Stimulated activated naive CD8-positive, alpha-beta T cell treated with anti-CD3 and anti-CD28 coated beads, Interleukin-15, Interleukin-2, amounts not matched to agents 100 ng/mL and 50 ng/mL, for 24 hours (primary cell): ENCODE results near the gene CORIN.

Source experiments
- H3K27ac Mint-ChIP-seq: one replicate; pipeline ENCODE4 v1.8.0; 2021; ENCODE audit warnings: mild to moderate bottlenecking, mixed read lengths
- H3K27me3 Mint-ChIP-seq: one replicate; pipeline ENCODE4 v1.8.0; 2021; ENCODE audit warnings: mixed read lengths
- H3K36me3 Mint-ChIP-seq: one replicate; pipeline ENCODE4 v1.8.0; 2021; ENCODE audit warnings: low read depth, mixed read lengths
- H3K4me1 Mint-ChIP-seq: one replicate; pipeline ENCODE4 v1.8.0; 2021; ENCODE audit warnings: low read depth, mixed read lengths
- H3K4me3 Mint-ChIP-seq: one replicate; pipeline ENCODE4 v1.8.0; 2021; ENCODE audit warnings: mild to moderate bottlenecking, mixed read lengths
- H3K9me3 Mint-ChIP-seq: one replicate; pipeline ENCODE4 v1.8.0; 2021; ENCODE audit warnings: mixed read lengths

The CORIN gene

DNA sequence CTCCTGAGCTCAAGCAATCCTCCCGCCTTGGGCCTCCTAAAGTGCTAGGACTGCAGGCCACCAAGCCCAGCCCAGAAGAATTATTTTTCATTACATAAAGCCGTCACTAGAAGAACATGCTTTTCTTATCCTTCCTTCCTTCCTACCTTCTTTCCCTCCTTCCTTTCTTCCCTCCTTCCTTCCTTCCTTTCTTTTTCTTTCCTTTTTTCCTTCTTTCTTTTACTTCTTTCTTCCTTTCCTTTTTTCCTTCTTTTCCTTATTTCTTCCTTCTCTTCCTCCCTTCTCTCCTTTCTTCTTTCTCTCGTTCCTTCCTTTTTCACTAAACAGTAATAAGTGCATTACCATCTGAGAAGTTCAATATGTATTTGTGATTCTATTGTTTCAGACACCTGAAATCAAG is 231.4 kb downstream of the CORIN start:
- Mint-ChIP-seq H3K27me3 (no peaks in the 10 kb centered on the region), H3K27ac (no peak overlapping the region), H3K4me3 (no peak overlapping the region), H3K9me3 (peaks cover 4% of the 10 kb centered on the region), H3K36me3 (no peaks in the 10 kb centered on the region), H3K4me1 (no peaks in the 10 kb centered on the region)

- Mint-ChIP-seq H3K27me3 (no peaks in the 10 kb centered on the region), H3K4me3 (no peak overlapping the region), H3K9me3 (peaks cover 4% of the 10 kb centered on the region), H3K36me3 (no peaks in the 10 kb centered on the region), H3K4me1 (no peaks in the 10 kb centered on the region), H3K27ac (no peak overlapping the region)
Measured at GRCh38 chr4:47598896-47599295, 239.0 kb downstream of the CORIN start.

GRCh38 chr4:47598320-47598719 is 239.5 kb downstream of the CORIN start:
- Mint-ChIP-seq H3K27ac (no peak overlapping the region), H3K4me1 (no peaks in the 10 kb centered on the region), H3K36me3 (no peaks in the 10 kb centered on the region), H3K9me3 (peaks cover 3% of the 10 kb centered on the region), H3K4me3 (no peak overlapping the region), H3K27me3 (no peaks in the 10 kb centered on the region)

- H3K4me3 Mint-ChIP-seq = no peak overlapping the region
- H3K27ac Mint-ChIP-seq = no peak overlapping the region
- no peaks in the 10 kb centered on the region for H3K4me1 Mint-ChIP-seq
- H3K27me3 Mint-ChIP-seq = no peaks in the 10 kb centered on the region
- no peaks in the 10 kb centered on the region for H3K36me3 Mint-ChIP-seq
- no peaks in the 10 kb centered on the region for H3K9me3 Mint-ChIP-seq
Measured at GRCh38 chr4:47597696-47598095, 240.2 kb downstream of the CORIN start.

DNA sequence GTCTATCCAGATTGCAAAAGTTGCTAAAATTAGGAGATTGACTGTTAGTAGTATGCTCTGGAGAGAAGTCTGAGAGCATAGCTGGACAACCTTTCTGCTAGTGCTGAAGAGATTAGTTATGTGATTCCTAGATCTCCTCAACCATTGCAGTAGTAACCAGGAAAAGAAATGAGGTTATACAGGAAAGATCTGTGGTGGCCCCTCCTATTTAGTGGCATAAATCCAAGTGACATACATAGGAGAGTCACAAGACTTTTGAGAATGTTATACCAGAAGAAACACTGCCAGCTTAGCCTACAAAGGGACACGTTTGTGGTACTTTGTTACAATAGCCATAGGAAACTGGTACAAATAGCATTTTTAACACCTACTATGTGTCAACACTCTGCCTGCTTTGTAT is 247.5 kb downstream of the CORIN start:
- H3K27ac Mint-ChIP-seq = no peak overlapping the region
- H3K9me3 Mint-ChIP-seq = no peaks in the 10 kb centered on the region
- peaks cover 49% of the 10 kb centered on the region for H3K36me3 Mint-ChIP-seq
- H3K4me1 Mint-ChIP-seq = no peaks in the 10 kb centered on the region
- H3K4me3 Mint-ChIP-seq = no peak overlapping the region
- H3K27me3 Mint-ChIP-seq = no peaks in the 10 kb centered on the region

- no peaks in the 10 kb centered on the region for H3K4me1 Mint-ChIP-seq
- H3K27ac Mint-ChIP-seq = no peak overlapping the region
Measured at GRCh38 chr4:47579235-47579634, 258.6 kb downstream of the CORIN start.

GRCh38 chr4:47577779-47578553 is 259.9 kb downstream of the CORIN start:
- Mint-ChIP-seq H3K36me3 (peaks cover 59% of the 10 kb centered on the region), H3K27me3 (no peaks in the 10 kb centered on the region), H3K9me3 (no peaks in the 10 kb centered on the region), H3K4me1 (no peaks in the 10 kb centered on the region), H3K4me3 (no peak overlapping the region), H3K27ac (no peak overlapping the region)

More at GRCh38 chr4:47579235-47579634, 258.6 kb downstream of the CORIN start:
- H3K27me3 Mint-ChIP-seq = no peaks in the 10 kb centered on the region
- peaks cover 51% of the 10 kb centered on the region for H3K36me3 Mint-ChIP-seq
- H3K9me3 Mint-ChIP-seq = no peaks in the 10 kb centered on the region
- no peak overlapping the region for H3K4me3 Mint-ChIP-seq

- no peaks in the 10 kb centered on the region for H3K27me3 Mint-ChIP-seq
- H3K4me3 Mint-ChIP-seq = no peak overlapping the region
- H3K27ac Mint-ChIP-seq = no peak overlapping the region
- H3K4me1 Mint-ChIP-seq = no peaks in the 10 kb centered on the region
- H3K9me3 Mint-ChIP-seq = no peaks in the 10 kb centered on the region
- H3K36me3 Mint-ChIP-seq = peaks cover 52% of the 10 kb centered on the region
Measured at GRCh38 chr4:47572981-47573380, 264.9 kb downstream of the CORIN start.

DNA sequence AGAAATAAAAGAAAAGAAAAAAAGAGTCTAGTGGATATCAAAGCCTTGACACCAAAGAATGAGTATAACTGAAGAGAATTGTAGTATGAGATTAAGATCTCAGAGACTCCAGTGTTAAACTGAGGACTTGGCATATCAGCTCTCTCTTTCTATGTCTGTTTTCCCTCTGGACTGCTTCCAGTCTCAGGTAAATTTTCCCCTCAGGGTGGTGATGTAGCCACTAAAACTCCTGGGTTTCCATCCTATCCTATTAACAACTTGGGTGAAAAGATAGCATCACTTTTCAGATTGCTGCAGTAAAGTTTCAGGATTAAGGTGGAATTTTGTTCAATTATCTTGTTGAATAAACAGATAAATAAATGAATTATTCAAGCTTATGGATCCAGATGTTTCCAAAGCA is 267.1 kb downstream of the CORIN start:
- Mint-ChIP-seq H3K4me3 (no peak overlapping the region), H3K27me3 (no peaks in the 10 kb centered on the region), H3K27ac (no peak overlapping the region), H3K36me3 (peaks cover 37% of the 10 kb centered on the region), H3K4me1 (no peaks in the 10 kb centered on the region), H3K9me3 (no peaks in the 10 kb centered on the region)

DNA sequence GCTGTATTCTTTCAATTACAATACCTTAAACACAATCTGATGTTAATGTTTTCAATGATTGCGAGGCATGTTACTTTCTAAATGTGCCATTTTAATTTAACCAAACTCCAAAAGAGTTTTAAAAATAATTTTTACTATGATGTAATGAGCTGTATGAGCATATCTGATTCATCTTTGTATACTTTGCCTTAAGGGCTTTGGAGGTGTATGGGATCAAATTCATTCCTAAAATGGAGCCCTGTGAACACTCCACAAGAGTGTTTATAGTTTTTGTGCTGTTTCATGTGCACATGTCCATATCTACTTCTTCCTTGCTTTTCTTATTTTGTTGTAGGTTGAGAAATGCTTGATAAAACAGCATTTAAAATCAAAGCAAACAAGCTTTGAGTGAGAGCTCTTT is 270.4 kb downstream of the CORIN start:
- Mint-ChIP-seq H3K4me1 (no peaks in the 10 kb centered on the region), H3K36me3 (peaks cover 18% of the 10 kb centered on the region), H3K27ac (no peak overlapping the region), H3K9me3 (no peaks in the 10 kb centered on the region), H3K4me3 (no peak overlapping the region), H3K27me3 (no peaks in the 10 kb centered on the region)

- H3K27ac Mint-ChIP-seq = no peak overlapping the region
- no peak overlapping the region for H3K4me3 Mint-ChIP-seq
- H3K27me3 Mint-ChIP-seq = no peaks in the 10 kb centered on the region
- peaks cover 13% of the 10 kb centered on the region for H3K36me3 Mint-ChIP-seq
- H3K9me3 Mint-ChIP-seq = no peaks in the 10 kb centered on the region
- H3K4me1 Mint-ChIP-seq = no peaks in the 10 kb centered on the region
Measured at GRCh38 chr4:47566969-47567368, 270.9 kb downstream of the CORIN start.

- Mint-ChIP-seq H3K4me1 (no peaks in the 10 kb centered on the region), H3K27ac (no peak overlapping the region), H3K4me3 (no peak overlapping the region), H3K9me3 (no peaks in the 10 kb centered on the region), H3K27me3 (no peaks in the 10 kb centered on the region), H3K36me3 (peaks cover 12% of the 10 kb centered on the region)
Measured at GRCh38 chr4:47566566-47566965, 271.3 kb downstream of the CORIN start.

DNA sequence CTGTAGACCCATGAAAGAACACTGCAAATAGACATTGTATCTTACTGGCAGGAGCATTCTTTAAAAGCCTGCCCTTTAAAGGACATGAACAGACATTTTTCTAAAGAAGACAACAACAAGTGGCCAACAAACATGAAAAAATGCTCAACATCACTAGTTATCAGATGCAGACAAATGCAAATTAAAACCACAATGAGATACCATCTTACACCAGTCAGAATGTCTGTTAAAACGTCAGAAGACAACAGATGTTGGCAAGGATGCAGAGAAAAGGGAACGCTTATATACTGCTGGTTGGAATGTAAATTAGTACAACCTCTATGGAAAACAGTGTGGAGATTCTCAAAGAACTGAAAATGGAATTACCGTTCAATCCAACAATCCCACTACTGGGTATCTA is 275.6 kb downstream of the CORIN start:
- Mint-ChIP-seq H3K4me1 (no peaks in the 10 kb centered on the region), H3K9me3 (no peaks in the 10 kb centered on the region), H3K4me3 (no peak overlapping the region), H3K36me3 (no peaks in the 10 kb centered on the region), H3K27ac (no peak overlapping the region), H3K27me3 (no peaks in the 10 kb centered on the region)

DNA sequence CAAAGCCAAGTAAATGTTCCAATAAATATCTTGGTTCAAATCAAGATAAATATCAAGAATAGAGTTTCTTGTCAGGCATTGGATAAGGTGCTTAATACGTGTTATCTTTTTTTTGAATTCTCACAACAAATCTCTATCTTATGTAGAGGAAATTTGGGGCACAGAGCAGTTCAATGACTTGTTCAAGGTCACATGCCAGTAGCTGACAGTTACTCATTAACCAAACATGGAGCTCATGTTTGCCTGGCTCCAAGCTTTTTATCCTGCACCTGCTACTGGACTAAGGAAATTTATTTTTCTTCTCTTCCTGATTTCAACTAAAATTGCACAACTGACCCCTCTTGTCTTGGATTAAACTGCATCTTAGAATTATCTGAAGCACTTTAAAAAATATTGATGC is 276.5 kb downstream of the CORIN start:
- Mint-ChIP-seq H3K27ac (no peak overlapping the region), H3K9me3 (no peaks in the 10 kb centered on the region), H3K4me1 (no peaks in the 10 kb centered on the region), H3K4me3 (no peak overlapping the region), H3K27me3 (no peaks in the 10 kb centered on the region), H3K36me3 (no peaks in the 10 kb centered on the region)

- H3K27ac Mint-ChIP-seq = no peak overlapping the region
- H3K36me3 Mint-ChIP-seq = no peaks in the 10 kb centered on the region
- H3K27me3 Mint-ChIP-seq = no peaks in the 10 kb centered on the region
- no peak overlapping the region for H3K4me3 Mint-ChIP-seq
- no peaks in the 10 kb centered on the region for H3K4me1 Mint-ChIP-seq
- H3K9me3 Mint-ChIP-seq = no peaks in the 10 kb centered on the region
Measured at GRCh38 chr4:47560682-47561081, 277.2 kb downstream of the CORIN start.

DNA sequence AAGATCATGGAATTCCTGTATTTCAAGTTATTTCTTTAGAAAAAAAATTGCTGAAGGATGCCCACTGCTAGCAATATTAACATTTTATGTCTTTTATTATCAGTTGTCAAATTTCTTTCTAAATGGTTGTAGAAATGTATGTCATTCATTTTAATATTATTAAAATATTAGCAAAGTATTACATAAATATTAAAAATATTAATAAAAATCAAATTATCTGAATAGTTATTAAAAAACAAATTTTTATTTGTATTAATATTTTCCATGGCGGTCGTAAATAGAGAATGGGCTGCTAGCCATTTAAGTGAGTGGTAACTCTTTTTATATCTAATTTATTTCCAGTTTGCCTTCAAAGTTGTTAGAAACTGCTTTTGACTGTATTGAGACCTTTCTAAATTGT is 280.6 kb downstream of the CORIN start:
- Mint-ChIP-seq H3K36me3 (no peaks in the 10 kb centered on the region), H3K27ac (no peak overlapping the region), H3K4me1 (no peaks in the 10 kb centered on the region), H3K4me3 (no peak overlapping the region), H3K27me3 (no peaks in the 10 kb centered on the region), H3K9me3 (no peaks in the 10 kb centered on the region)
